LNCaP clone FGC (cell line): ENCODE data around the gene CNTN4.

ENCODE experiments used
- DNase-seq: peaks from one replicate; pipeline ENCODE4 v3.0.0-alpha.2; 2011; ENCODE audit warnings: low read depth
- H3K4me3 ChIP-seq: 2 replicates; pipeline ENCODE4 v1.5.1; 2011; ENCODE audit warnings: mild to moderate bottlenecking, low read depth, low read length, control low read depth
- CTCF ChIP-seq: IDR thresholded peaks from 2 replicates; pipeline ENCODE4 v1.5.1; 2012; ENCODE audit warnings: mild to moderate bottlenecking; ENCODE audit not compliant: control insufficient read depth, insufficient read depth; ENCODE audit errors: extremely low read depth

CNTN4 gene

GRCh38 chr3:2283818-2284217 is 185.2 kb downstream of the CNTN4 start:
- no peak for TF ChIP-seq CTCF
- no peak for DNase-seq

GRCh38 chr3:2300938-2301337 is 202.3 kb downstream of the CNTN4 start:
- no peak for TF ChIP-seq CTCF
- DNase-seq, result no peak
- no peak overlapping the region for H3K4me3 ChIP-seq

More at GRCh38 chr3:2283818-2284217, 185.2 kb downstream of the CNTN4 start:
- no peak overlapping the region for H3K4me3 ChIP-seq

GRCh38 chr3:2301361-2301760 is 202.7 kb downstream of the CNTN4 start:
- H3K4me3 ChIP-seq, result no peak overlapping the region
- DNase-seq, result no peak
- no peak for TF ChIP-seq CTCF

- DNase-seq, result peak; percentile 6
- TF ChIP-seq CTCF, result no peak
- no peak overlapping the region for H3K4me3 ChIP-seq
Measured at GRCh38 chr3:2303566-2303965, 204.9 kb downstream of the CNTN4 start.

GRCh38 chr3:2311022-2311421 is 212.4 kb downstream of the CNTN4 start:
- no peak overlapping the region for H3K4me3 ChIP-seq
- no peak for TF ChIP-seq CTCF
- no peak for DNase-seq

- no peak for DNase-seq
- TF ChIP-seq CTCF, result no peak
Measured at GRCh38 chr3:2317521-2317920, 218.9 kb downstream of the CNTN4 start.

GRCh38 chr3:2334921-2335320 is 236.3 kb downstream of the CNTN4 start:
- no peak overlapping the region for H3K4me3 ChIP-seq
- no peak for TF ChIP-seq CTCF
- peak; percentile 8 for DNase-seq

More at GRCh38 chr3:2317521-2317920, 218.9 kb downstream of the CNTN4 start:
- no peak overlapping the region for H3K4me3 ChIP-seq
